Measurements from ENCODE around the gene FAM3A. TPM values are rescaled to one million over a fixed set of nuclear protein-coding genes. Genes with fewer than 3 reads are reported as not detected.

FAM3A gene
- total RNA-seq, 1 donor from 2014 or later, result 36.5 TPM

GRCh38 chrX:154488336-154489075 lies 27.5 kb downstream of the FAM3A start:
- Mint-ChIP-seq H3K9me3 (ENCODE audit: low read depth) (peaks cover 1% of the 10 kb centered on the region), H3K27ac (ENCODE audit: unreplicated experiment) (no peak overlapping the region)

DNA sequence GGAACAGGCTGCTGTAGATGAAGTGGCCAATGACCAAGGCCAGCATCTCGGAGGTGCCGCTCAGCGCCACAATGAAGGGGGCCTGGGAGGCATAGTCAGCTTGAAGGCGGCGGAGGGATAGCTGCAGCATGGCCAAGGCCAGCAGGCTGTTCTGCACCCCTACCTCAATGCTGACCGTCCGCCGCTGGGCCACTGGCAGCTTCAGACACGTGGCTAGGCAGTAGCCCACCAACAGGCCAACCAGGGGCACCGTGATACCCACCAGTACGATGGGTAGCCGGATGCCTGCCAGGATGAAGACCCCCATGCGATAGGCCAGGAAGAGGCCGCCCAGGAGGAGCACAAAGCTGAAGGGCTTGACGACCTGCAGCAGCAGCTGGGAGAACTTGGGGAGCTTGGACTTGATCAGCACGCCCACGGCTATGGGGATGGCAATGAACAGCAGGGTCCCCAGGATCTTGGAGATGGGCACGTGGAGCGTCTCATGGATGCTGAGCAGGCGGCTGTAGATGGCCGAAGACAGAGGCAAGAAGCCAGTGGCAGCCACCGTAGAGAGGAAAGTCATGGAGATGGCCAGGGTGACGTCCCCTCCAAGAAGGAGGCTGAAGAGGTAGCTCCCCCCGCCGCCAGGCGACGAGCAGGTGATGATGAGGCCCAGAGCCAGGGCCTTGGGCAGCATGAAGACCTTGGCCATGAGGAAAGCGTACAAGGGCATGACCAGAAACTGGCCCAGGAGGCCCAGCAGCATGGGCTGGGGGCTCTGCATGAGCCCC lies 28.3 kb downstream of the FAM3A start:
- Mint-ChIP-seq H3K4me1 (ENCODE audit: low read depth) (peaks cover 16% of the 10 kb centered on the region), H3K4me3 (ENCODE audit: unreplicated experiment) (no peak overlapping the region), H3K9me3 (ENCODE audit: low read depth) (peaks cover 4% of the 10 kb centered on the region), H3K27me3 (ENCODE audit: low read depth) (no peaks in the 10 kb centered on the region), H3K27ac (ENCODE audit: unreplicated experiment) (no peak overlapping the region), H3K36me3 (ENCODE audit: low read depth) (peaks cover 7% of the 10 kb centered on the region)
- TF ChIP-seq, protein P1, sequence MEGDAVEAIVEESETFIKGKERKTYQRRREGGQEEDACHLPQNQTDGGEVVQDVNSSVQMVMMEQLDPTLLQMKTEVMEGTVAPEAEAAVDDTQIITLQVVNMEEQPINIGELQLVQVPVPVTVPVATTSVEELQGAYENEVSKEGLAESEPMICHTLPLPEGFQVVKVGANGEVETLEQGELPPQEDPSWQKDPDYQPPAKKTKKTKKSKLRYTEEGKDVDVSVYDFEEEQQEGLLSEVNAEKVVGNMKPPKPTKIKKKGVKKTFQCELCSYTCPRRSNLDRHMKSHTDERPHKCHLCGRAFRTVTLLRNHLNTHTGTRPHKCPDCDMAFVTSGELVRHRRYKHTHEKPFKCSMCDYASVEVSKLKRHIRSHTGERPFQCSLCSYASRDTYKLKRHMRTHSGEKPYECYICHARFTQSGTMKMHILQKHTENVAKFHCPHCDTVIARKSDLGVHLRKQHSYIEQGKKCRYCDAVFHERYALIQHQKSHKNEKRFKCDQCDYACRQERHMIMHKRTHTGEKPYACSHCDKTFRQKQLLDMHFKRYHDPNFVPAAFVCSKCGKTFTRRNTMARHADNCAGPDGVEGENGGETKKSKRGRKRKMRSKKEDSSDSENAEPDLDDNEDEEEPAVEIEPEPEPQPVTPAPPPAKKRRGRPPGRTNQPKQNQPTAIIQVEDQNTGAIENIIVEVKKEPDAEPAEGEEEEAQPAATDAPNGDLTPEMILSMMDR (IDR thresholded peaks at IDR 0.05), result no peak
- no peak for DNase-seq (ENCODE audit: low spot score)

More at GRCh38 chrX:154488336-154489075, 27.5 kb downstream of the FAM3A start:
- no peaks in the 10 kb centered on the region for H3K27me3 Mint-ChIP-seq (ENCODE audit: low read depth)
- H3K4me1 Mint-ChIP-seq (ENCODE audit: low read depth), result peaks cover 16% of the 10 kb centered on the region
- H3K36me3 Mint-ChIP-seq (ENCODE audit: low read depth), result peaks cover 5% of the 10 kb centered on the region
- TF ChIP-seq, protein P1 (IDR thresholded peaks at IDR 0.05), result no peak
- H3K4me3 Mint-ChIP-seq (ENCODE audit: unreplicated experiment), result no peak overlapping the region
- DNase-seq (ENCODE audit: low spot score), result no peak

GRCh38 chrX:154486396-154487207 lies 29.4 kb downstream of the FAM3A start, which contains the start of gene UBL4A:
Gene UBL4A (minus strand): TSS chrX:154486615. CDS start chrX:154486584, 31 bp downstream.
- H3K27me3 Mint-ChIP-seq (ENCODE audit: low read depth), result no peaks in the 10 kb centered on the region
- peaks cover 16% of the 10 kb centered on the region for H3K4me1 Mint-ChIP-seq (ENCODE audit: low read depth)
- peak within 1 kb of the TSS; percentile 12 for H3K27ac Mint-ChIP-seq (ENCODE audit: unreplicated experiment)
- peaks cover 4% of the 10 kb centered on the region for H3K9me3 Mint-ChIP-seq (ENCODE audit: low read depth)
- peak within 1 kb of the TSS; percentile 68 for H3K4me3 Mint-ChIP-seq (ENCODE audit: unreplicated experiment)
- TF ChIP-seq, protein P1 (IDR thresholded peaks at IDR 0.05), result no peak
- peaks cover 7% of the 10 kb centered on the region for H3K36me3 Mint-ChIP-seq (ENCODE audit: low read depth)
- DNase-seq (ENCODE audit: low spot score), result no peak

- DNase-seq (ENCODE audit: low spot score), result peak; percentile 89
- Mint-ChIP-seq H3K27me3 (ENCODE audit: low read depth) (no peaks in the 10 kb centered on the region), H3K4me1 (ENCODE audit: low read depth) (peaks cover 16% of the 10 kb centered on the region), H3K27ac (ENCODE audit: unreplicated experiment) (no peak overlapping the region), H3K36me3 (ENCODE audit: low read depth) (peaks cover 7% of the 10 kb centered on the region), H3K9me3 (ENCODE audit: low read depth) (peaks cover 4% of the 10 kb centered on the region), H3K4me3 (ENCODE audit: unreplicated experiment) (peak overlapping the region; percentile 19)
- TF ChIP-seq, protein P1 (IDR thresholded peaks at IDR 0.05), result no peak
Measured at GRCh38 chrX:154486052-154486395, 30.0 kb downstream of the FAM3A start.
